WTC11 (cell line): ENCODE measurements around the gene FGF1. TPM values are rescaled to one million over a fixed set of nuclear protein-coding genes. Genes with fewer than 3 reads are reported as not detected.

Experiments
- ATAC-seq: fragments of 200-7000 bp; cut with Tn5 transposase; 2 replicates; pipeline ENCODE4 v1.10.0; 2021; ENCODE audit warnings: mild to moderate bottlenecking, moderate library complexity
- CTCF ChIA-PET: fragments of 300-600 bp; sonication (Branson Sonifier 250); formaldehyde crosslinking; loops from one replicate; lab custom pipeline; 2021; ENCODE audit warnings: antibody characterized with exemption; lab: Charles Lee
- POLR2A ChIA-PET: fragments of 350-600 bp; sonication (Branson Sonifier 250); formaldehyde crosslinking; loops from one replicate; lab custom pipeline; 2021; ENCODE audit warnings: antibody characterized with exemption; lab: Charles Lee
- DNase-seq: peaks from one replicate; pipeline ENCODE4 v3.0.0; 2021; ENCODE audit warnings: low spot score
- H3K27ac Mint-ChIP-seq: 2 replicates; pipeline ENCODE4 v1.8.0; 2021; ENCODE audit warnings: mixed read lengths
- H3K27me3 Mint-ChIP-seq: 2 replicates; pipeline ENCODE4 v1.8.0; 2021; ENCODE audit warnings: low read depth, mild to moderate bottlenecking, moderate library complexity, mixed read lengths
- H3K36me3 Mint-ChIP-seq: 2 replicates; pipeline ENCODE4 v1.8.0; 2021; ENCODE audit warnings: mixed read lengths
- H3K4me1 Mint-ChIP-seq: 2 replicates; pipeline ENCODE4 v1.8.0; 2022; ENCODE audit warnings: mixed read lengths
- H3K4me3 Mint-ChIP-seq: 2 replicates; pipeline ENCODE4 v1.8.0; 2021; ENCODE audit warnings: mild to moderate bottlenecking, moderate library complexity, mixed read lengths
- H3K9me3 Mint-ChIP-seq: 2 replicates; pipeline ENCODE4 v1.8.0; 2021; ENCODE audit warnings: mixed read lengths
- ARID4B ChIP-seq: sonication (generic); formaldehyde crosslinking; IDR thresholded peaks from 2 replicates; pipeline ENCODE4 v1.8.0; 2023; ENCODE audit warnings: missing genetic modification reagents, mild to moderate bottlenecking, borderline replicate concordance
- CTCF ChIP-seq: fragments of 200-600 bp; IDR thresholded peaks from 2 replicates; pipeline ENCODE4 v1.8.0; 2022; ENCODE audit warnings: antibody characterized with exemption
- ELF4 ChIP-seq: sonication (generic); formaldehyde crosslinking; IDR thresholded peaks from 2 replicates; pipeline ENCODE4 v1.8.1; 2022; ENCODE audit warnings: low read depth, mild to moderate bottlenecking, moderate library complexity, missing genetic modification reagents
- FOXP4 ChIP-seq: sonication (generic); formaldehyde crosslinking; IDR thresholded peaks from 2 replicates; pipeline ENCODE4 v1.8.0; 2022; ENCODE audit warnings: mild to moderate bottlenecking, missing genetic modification reagents
- HMGA2 ChIP-seq: fragments of 250-450 bp; sonication (Bioruptor Pico); IDR thresholded peaks from 2 replicates; pipeline ENCODE4 v1.4.0; 2021; ENCODE audit warnings: mild to moderate bottlenecking, moderate library complexity
- KAT7 ChIP-seq: sonication (generic); formaldehyde crosslinking; IDR thresholded peaks from 2 replicates; pipeline ENCODE4 v1.8.1; 2023; ENCODE audit warnings: missing genetic modification reagents, mild to moderate bottlenecking, borderline replicate concordance
- PRRX2 ChIP-seq: fragments of 250-450 bp; sonication (Bioruptor Pico); IDR thresholded peaks from 2 replicates; pipeline ENCODE4 v1.8.0; 2021; ENCODE audit warnings: mild to moderate bottlenecking
- RORB ChIP-seq: fragments of 250-450 bp; sonication (Bioruptor Pico); IDR thresholded peaks from 2 replicates; pipeline ENCODE4 v1.9.0; 2021; ENCODE audit warnings: mild to moderate bottlenecking
- SMAD4 ChIP-seq: sonication (generic); formaldehyde crosslinking; IDR thresholded peaks from 2 replicates; pipeline ENCODE4 v1.8.0; 2022; ENCODE audit warnings: mild to moderate bottlenecking, missing genetic modification reagents
- ZBTB43 ChIP-seq: sonication (generic); formaldehyde crosslinking; IDR thresholded peaks from 2 replicates; pipeline ENCODE4 v1.8.1; 2023; ENCODE audit warnings: mild to moderate bottlenecking, missing genetic modification reagents
- ZMAT4 ChIP-seq: fragments of 250-450 bp; sonication (Bioruptor Pico); IDR thresholded peaks from 2 replicates; pipeline ENCODE4 v1.9.0; 2021; ENCODE audit warnings: mild to moderate bottlenecking
- ZNF281 ChIP-seq: sonication (generic); formaldehyde crosslinking; IDR thresholded peaks from 2 replicates; pipeline ENCODE4 v1.8.0; 2023; ENCODE audit warnings: mild to moderate bottlenecking, missing genetic modification reagents
- ZNF317 ChIP-seq: sonication (generic); formaldehyde crosslinking; IDR thresholded peaks from 2 replicates; pipeline ENCODE4 v1.8.1; 2023; ENCODE audit warnings: low read depth, mild to moderate bottlenecking, moderate library complexity, missing genetic modification reagents, borderline replicate concordance
- ZNF425 ChIP-seq: fragments of 250-450 bp; sonication (Bioruptor Pico); conservative IDR thresholded peaks from 2 replicates; pipeline ENCODE4 v1.9.0; 2021; ENCODE audit warnings: mild to moderate bottlenecking
- ZSCAN18 ChIP-seq: fragments of 250-450 bp; sonication (Bioruptor Pico); IDR thresholded peaks from 2 replicates; pipeline ENCODE4 v2.1.2; 2022; ENCODE audit warnings: mild to moderate bottlenecking, moderate library complexity
- total RNA-seq: library from RNA; stranded (reverse); gene quantifications from 3 replicates; pipeline ENCODE4 v1.2.3, GENCODE V29; 2021

The FGF1 gene
- total RNA-seq, 1 experiment from 2014 or later: 0.55 TPM

GRCh38 chr5:142621227-142621626 is 64.7 kb downstream of the FGF1 start:
- Mint-ChIP-seq H3K27me3 (no peaks in the 10 kb centered on the region; the same call in 1 of the 2 replicates), H3K4me1 (peaks cover 18% of the 10 kb centered on the region), H3K9me3 (peaks cover 7% of the 10 kb centered on the region; the same call in 1 of the 2 replicates), H3K27ac (no peak overlapping the region), H3K36me3 (peaks cover 7% of the 10 kb centered on the region), H3K4me3 (no peak overlapping the region)
- POLR2A ChIA-PET: interaction anchor here (0.6 kb wide), 1 partner anchor 30 kb away, joined by 6 read pairs; no protein-coding TSS in a partner anchor
- TF ChIP-seq PRRX2 (CRISPR knock-in tag) (no peak), CTCF (no peak), ZNF425 (CRISPR knock-in tag) (no peak), FOXP4 (CRISPR knock-in tag) (no peak), ZBTB43 (no peak), ZSCAN18 (no peak), RORB (CRISPR knock-in tag) (no peak), KAT7 (CRISPR knock-in tag) (no peak), ELF4 (CRISPR knock-in tag) (no peak), ZNF317 (no peak), HMGA2 (CRISPR knock-in tag) (no peak), SMAD4 (CRISPR knock-in tag) (no peak), ZMAT4 (CRISPR knock-in tag) (no peak), ARID4B (CRISPR knock-in tag) (no peak), ZNF281 (no peak)
- DNase-seq (no peak), ATAC-seq (no peak)
- CTCF ChIA-PET: interaction anchor here (1.0 kb wide), 1 partner anchor 34 kb away, joined by 3 read pairs; no protein-coding TSS in a partner anchor
